Hematopoietic multipotent progenitor cell treated with erythropoietin and hydrocortisone succinate and interleukin-3 and kit ligand, for 6 days (in vitro differentiated cells): ENCODE results near the gene PHAX.
"Not testable (repeated sequence)": the region's sequence is repeated elsewhere in the genome, so short reads cannot be mapped to it uniquely, and the experiment has no call there.

ENCODE experiments used
- DNase-seq: peaks from one replicate; pipeline ENCODE4 v3.0.0-alpha.2; 2015

PHAX gene

DNA sequence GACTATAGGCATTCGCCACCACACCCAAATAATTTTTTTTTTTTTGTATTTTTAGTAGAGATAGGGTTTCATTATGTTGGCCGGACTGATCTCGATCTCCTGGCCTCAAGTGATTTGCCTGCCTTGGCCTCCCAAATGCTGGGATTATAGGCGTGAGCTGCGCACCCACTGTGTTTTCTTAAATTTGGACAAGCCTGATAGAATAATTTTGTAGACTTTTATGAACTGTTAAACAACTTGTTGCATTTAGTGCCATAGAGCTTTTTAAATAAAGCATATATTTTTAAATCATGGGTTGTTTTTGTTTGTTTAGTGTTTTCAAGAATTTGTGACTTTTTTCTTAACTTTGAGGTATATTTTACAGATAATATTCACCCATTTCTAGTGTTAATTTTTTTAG, 4.8 kb downstream of the PHAX start:
- peak; percentile 5 for DNase-seq

DNA sequence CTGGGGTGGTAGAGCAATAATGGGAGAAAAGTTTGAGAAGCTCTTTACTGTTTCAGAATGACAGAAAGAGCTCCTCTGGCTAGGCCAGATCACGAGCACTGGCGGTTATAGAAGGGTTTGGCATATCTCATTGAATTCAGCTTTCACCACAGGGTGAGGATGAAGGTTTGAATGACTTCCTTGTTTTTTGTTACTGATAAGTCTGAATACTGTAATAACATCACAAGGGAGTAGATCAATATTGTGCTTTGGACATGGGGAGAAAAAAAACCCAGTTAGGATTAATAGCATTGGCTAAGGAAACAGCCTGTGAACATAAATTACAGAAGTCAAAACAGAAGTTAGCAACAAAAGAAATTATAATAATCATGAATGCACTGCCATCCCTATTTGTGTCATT, 9.4 kb downstream of the PHAX start:
- peak; percentile 47 for DNase-seq

DNA sequence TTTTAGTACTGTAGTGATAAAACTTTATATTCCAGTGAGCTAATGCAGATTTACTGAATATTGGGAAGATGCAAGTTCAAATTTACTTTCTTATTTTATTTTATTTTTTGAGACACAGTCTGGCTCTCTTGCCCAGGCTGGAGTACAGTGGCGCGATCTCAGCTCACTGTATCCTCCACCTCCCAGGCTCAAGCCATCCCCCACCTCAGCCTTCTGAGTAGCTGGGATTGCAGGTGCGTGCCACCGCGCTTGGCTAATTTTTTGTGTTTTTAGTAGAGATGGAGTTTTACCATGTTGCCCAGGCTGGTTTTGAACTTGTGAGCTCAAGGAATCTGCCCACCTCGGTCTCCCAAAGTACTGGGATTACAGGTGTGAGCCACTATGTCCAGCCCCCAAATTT, 9.9 kb downstream of the PHAX start:
- no peak for DNase-seq

DNA sequence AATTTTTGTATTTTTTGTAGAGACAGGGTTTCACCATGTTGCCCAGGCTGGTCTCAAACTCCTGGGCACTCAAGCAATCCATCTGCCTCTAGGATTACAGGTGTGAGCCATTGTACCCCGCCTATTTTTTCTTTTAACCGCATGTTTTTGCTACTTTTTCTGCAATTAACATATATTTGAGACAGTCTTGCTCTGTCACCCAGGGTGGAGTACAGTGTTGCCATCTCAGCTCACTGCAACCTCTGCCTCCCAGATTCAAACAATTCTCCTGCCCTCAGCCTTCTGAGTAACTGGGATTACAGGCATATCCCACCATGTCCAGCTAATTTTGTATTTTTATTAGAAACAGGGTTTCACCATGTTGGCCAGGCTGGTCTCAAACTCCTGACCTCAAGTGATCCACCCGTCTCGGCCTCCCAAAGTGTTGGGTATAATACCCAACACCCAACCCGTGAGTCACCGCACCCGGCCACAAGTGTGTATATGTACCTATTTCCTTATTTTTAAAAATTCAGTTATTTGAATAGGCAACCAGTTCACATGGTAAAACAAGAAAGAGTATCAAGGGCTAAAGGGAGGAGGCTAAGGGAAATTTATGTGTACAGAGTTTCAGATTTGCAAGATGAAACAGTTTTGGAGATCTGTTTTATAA, 13.3 kb downstream of the PHAX start:
- DNase-seq: no peak

DNA sequence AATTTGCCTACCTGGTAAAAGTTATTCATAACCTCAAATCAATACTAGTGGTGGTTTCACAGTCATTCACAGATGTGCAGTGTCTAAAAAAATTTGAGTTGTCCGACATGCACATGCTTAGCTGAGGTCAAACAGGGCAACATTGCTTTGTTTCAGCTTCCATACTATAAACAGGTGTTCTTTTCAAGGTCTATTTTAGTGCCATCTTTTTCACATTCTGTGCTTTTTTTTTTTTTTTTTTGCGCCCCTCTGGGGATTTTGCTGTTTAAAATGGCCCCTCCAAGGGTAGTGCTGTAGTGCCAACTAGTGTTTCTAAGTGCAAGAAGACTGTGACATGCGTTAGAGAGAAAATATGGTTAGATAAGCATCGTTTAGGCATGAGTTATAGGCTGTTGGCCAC, 14.5 kb downstream of the PHAX start:
- no peak for DNase-seq

DNA sequence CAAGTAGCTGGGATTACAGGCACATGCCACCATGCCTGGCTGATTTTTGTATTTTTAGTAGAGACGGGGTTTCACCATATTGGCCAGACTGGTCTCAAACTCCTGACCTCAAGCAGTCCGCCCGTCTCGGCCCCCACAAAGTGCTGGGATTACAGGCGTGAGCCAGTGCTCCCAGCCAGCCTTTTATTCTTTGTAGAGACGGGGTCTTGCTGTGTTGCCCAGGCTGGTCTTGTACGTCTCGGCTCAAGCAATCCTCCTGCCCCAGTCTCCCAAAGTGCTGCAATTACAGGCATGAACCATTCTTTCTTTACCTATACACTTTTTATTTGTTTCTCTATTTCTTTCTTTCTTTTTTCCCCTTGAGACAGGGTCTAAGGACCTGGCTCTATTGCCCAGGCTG, 16.9 kb downstream of the PHAX start:
- not testable (repeated sequence) for DNase-seq

DNA sequence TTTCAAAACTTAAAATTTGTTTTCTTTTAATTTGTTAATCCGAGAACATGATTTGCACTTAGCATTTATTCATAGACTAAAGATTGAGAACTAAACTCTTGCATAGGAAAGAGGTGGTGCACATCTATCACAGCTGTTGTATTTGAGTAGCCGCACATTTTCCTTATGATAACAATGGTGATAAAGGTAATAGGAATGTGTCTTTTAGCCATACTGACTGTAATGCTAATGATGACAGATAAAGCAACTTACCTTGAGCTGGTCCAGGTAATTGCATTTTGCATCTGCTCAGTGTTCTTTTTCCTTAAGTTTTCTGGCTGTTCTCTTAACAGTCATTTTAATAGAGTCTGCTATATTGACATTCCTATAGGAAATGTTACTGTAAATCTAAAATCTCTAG, 19.0 kb downstream of the PHAX start:
- DNase-seq: no peak

DNA sequence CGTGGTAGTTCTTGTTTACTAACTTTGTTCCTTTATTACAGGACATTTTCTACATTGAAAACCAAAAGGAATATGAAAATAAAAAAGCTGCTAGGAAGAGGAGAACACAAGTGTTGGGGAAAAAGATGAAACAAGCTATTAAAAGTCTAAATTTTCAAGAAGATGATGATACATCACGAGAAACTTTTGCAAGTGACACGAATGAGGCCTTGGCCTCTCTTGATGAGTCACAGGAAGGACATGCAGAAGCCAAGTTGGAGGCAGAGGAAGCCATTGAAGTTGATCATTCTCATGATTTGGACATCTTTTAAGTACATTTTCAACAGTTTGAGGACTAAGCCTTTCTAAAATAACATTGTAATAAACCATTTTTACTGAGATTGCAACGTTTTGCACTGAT, 23.8 kb downstream of the PHAX start:
- no peak for DNase-seq

DNA sequence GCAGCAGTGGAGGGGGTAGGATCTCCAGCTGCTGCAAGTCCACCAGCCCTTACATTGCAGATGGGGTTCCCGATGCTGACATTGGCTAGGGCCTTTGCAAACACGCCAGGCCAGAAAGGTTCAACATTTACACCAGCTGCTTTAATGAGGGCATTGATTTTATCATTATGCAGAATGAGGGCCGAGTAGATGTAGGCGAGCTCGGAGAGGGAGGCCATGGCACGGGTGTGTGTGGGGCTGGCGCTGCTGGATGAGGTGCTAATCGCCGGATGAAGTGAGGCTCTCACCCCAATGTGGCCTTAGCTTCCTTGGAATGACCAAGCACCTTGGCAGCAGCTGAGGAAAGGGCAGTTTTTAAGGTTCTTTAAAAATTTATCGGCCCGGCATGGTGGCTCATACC, 27.4 kb downstream of the PHAX start:
- DNase-seq: no peak

DNA sequence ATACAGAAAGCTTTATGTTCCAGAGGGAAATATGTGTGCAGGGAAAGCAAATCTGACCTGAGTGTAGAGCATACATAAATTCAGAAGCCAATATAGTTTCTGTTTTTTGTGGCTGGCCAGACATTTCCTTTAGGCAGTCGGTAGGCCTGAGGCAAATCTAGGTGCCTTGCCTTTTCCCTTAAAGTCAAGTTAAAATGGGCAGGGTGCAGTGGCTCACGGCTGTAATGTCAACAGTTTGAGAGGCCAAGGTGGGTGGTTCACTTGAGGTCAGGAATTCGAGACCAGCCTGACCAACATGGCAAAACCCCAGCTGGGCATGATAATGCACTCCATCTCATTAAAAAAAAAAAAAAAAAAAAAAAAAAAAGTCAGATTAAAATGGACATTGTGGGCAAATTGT, 31.2 kb downstream of the PHAX start:
- no peak for DNase-seq

DNA sequence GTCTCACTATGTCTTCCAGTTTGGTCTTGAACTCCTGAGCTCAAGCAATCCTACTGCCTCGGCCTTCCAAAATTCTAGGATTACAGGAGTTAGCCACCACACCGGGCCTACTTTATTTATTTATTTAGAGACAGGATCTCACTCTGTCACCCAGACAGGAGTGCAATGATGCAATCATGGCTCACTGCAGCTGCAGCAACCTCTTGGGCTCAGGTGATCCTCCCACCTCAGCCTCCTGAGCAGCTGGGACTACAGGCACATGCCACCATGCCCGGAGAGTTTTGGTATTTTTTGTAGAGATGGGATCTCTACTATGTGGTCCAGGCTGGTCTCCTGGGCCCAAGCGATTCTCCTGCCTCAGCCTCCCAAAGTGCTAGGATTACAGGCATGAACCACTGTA, 32.8 kb downstream of the PHAX start:
- no peak for DNase-seq

DNA sequence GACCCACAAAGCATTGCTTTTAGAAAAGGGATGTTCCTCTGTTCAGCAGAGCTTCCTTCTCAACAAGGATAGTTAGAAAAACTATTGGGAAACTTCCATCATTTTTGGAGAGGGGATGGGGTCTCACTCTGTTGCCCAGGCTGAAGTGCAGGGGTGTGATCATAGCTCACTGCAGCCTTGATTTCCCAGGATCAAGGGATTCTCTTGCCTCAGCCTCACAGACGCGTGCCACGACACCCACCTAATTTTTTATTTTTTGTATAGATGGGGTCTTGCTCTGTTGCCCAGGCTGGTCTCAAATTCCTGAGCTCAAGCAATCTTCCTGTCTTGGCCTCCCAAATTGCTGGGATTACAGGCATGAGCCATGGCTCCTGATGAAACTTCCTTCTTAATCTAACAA, 34.8 kb downstream of the PHAX start:
- no peak for DNase-seq

DNA sequence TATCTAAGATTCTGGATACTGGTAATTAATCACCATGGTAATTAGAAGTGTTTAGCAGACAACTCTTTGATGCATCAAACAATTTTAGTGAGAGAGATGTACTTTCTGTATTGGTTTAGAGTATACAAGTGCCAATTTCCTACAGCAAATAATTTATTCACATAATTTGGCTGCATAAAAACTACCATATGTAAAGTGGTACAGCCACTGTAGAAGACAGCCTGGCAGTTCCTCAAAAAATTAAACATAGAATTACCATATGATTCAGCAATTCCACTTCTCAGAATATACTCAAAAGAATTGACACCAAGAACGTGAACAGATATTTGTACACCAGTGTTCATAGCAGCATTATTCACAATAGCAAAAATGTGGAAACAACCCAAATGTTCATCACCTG, 36.2 kb downstream of the PHAX start:
- no peak for DNase-seq

DNA sequence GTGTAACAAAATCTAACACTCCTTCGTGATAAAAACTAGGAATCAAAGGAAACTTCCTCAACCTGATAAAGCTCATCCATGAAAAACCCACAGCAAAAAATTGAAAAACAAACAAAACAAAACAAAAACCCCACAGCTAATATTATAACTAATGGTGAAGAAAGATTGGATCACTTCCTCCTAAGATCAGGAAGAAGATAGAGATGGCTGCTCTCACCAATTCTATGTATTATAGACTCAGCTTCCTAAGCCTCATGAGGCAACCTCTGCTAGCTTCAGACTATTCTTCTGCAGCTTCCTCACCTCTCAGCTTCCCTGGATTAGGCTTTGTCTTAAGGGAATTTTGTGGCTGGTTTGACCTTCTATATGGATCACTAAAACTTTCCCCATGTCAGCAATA, 40.1 kb downstream of the PHAX start:
- peak; percentile 18 for DNase-seq

DNA sequence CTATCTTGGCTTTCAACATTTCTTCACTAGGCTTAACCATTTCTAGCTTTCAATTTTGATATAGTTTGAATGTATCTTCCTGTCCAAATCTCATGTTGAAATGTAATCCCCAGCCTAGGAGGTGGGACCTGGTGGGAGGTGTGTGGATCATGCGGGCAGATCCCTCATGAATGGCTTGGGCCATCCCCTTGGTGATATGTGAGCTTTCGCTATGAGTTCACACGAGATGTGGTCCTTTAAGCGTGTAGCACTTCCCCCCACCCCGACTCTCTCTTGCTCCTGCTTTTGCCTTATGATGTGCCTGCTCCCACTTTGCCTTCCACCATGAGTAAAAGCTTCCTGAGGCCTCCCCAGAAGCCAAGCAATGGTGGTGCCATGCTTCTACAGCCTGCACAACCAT, 40.6 kb downstream of the PHAX start:
- no peak for DNase-seq

DNA sequence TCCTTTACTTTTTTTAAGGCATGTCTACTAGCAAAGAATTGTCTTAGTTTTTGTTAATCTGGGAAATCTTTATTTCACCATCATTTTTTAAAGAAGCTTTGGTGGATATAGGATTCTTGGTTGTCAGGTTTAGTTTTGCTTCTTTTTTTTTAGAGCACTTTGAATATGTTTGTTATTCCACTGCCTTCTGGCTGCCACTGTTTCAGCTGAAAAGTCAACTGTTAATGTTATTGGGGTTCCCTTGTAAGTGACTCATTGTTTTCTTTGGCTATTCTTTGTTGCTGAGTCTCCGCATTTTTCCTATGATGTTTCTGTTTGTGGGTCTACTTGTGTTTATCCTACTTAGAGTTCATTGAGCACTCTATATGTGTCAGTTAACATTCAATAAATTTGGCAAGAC, 44.4 kb downstream of the PHAX start:
- no peak for DNase-seq

DNA sequence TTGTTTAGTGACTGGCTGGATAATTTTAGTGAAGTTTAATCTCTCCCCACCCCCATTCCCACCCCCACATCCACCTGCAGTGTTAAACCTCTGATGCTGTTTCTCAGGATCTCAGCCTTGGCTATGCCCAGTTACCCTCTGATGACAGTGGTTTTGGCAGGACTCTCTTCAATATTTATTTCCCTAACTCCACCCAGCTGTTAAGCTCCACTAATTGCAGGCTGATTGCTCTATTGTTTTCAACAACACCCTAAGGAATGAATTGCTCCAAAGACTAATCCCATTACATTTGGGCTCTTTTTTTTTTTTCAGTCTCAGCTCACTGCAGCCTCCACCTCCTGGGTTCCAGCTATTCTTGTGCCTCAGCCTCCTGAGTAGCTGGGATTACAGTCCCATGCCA, 46.3 kb downstream of the PHAX start:
- no peak for DNase-seq

DNA sequence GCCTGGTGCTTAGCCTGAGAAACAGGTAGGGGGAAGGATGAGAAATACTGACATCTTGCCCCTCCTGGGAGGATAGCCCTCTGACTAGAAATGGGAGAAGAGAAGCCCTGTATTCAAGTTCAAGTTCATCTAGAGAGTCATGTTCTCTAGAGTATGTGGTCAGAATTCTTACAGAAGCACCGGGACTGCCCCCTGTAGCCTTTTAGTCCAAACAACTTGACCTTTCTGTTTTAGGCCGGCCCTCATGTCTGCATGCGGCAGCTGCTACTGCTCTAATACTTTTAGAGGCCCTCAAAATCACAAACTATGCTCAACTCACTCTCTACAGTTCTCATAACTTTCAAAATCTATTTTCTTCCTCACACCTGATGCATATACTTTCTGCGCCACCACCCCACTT, 47.7 kb downstream of the PHAX start:
- DNase-seq: no peak

DNA sequence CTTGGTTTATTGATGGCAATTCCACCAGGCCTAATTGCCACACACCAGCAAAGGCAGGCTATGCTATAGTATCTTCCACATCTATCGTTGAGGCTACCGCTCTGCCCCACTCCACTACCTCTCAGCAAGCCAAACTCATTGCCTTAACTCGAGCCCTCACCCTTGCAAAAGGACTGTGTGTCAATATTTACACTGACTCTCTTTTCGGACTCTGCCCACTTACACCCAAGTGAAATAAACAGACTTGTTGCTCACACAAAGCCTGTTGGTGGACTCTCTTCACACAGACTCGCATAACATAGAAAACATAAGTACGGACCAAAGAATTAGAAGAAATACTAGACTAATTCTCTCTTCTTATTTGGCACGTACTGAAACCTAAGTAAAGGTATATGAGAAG, 48.3 kb downstream of the PHAX start:
- not testable (repeated sequence) for DNase-seq

DNA sequence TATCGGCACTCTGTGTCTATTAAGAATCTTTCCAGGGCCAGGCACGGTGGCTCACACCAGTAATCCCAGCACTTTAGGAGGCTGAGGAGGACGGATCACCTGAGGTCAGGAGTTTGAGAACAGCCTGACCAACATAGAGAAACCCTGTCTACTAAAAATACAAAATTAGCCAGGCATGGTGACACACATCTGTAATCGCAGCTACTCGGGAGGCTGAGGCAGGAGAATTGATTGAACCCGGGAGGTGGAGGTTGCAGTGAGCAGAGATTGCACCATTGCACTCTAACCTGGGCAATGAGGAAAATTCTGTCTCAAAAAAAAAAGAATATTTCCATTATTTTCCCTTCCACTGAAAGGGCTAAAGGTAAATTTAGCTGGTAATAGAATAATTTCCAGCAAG, 49.0 kb downstream of the PHAX start:
- not testable (repeated sequence) for DNase-seq

DNA sequence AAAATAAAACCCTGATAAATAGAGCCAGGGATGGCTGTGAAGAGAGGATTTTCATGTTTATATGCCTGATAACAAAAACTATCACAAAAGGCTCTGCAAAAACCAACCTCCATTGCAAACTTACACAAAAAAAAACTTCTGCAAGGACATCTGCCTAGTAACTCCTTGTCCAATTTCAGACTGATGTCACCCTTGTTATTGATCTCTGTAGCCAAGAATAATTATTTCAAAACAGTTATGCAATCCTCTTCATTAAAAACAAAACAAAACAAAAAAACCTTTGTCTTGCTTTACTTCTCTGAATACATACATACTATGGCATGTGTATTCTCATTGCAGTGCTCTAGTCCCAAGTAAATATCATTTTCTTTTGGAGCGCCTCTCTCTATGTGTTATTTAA, 49.7 kb downstream of the PHAX start:
- DNase-seq: no peak

DNA sequence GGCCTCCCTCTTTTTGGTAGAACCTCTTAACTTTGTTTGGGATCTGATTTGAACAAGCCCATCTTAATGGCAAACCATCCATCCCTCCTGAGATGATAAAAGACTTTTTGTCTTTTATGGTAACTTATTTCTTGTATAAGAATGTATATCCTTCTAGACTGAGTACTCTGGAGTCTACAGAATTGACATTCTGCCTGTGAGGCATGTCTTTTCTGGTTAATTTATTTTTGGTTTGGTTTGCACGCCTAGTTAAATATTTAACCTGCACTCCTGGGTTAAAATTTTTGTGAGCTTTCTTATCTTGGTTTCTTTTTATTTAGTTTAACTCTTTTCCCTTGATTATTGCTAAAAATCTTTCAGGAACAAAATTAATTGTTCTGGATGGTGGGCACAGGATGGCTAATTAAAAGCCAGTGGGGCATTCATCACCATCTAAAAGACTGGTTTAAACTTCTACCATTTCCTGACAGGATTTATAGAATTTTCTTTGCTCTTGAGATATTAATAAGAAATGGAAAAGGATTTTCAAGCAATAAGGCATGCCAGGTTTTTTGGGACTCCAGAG, 50.3 kb downstream of the PHAX start:
- no peak for DNase-seq

DNA sequence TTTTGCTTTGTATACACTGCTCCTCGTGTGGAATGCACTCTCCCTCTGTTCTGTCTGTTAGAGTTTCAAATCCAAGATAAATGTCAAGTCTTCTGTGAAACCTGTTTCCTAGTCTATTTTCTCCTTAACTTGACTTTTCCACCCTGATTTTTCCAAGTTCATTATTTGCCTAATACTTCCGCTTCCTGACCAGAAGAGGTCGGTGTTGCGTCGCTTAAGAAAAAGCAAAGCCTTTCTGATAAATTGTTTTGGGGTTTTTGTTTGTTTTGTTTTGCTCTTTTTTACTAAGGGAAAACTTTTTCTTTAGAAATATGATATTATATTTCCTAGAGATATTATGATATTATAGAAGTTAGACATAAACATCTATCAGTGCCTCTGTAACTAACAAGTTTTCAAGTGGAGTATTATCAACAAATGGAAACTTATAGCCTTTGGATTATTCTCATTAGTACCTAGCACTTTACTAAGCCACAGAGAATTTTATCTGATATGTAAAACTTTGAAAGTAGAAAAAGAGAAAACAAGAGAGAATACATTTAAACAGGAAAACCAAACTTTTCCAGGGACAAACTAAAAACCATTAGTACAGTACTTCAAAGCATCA, 55.8 kb downstream of the PHAX start:
- peak; percentile 72 for DNase-seq

DNA sequence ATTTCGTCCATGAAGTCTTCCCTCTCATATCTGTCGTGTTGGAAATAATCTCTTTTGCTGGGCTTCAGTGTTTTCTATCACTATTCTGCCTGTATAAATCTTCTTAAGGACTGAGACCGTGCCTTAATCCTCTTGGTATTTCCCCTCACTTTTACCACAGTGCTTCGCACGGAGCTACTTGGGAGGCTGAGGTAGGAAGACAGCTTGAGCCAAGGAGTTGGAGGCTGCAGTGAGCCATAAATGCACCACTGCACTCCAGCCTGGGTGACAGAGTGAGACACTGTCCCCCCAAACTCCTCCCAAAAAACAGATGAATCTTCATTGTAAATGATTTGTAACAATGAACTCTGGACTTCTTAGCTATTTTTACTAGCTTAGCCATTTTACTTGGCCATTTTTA, 57.8 kb downstream of the PHAX start:
- DNase-seq: no peak
